Measurements from ENCODE around the gene THOC1. TPM values are rescaled to one million over a fixed set of nuclear protein-coding genes. Genes with fewer than 3 reads are reported as not detected.

The THOC1 gene
- total RNA-seq, 6 experiments from 2014 or later: 11.0 to 16.0 (median 12.6) TPM

DNA sequence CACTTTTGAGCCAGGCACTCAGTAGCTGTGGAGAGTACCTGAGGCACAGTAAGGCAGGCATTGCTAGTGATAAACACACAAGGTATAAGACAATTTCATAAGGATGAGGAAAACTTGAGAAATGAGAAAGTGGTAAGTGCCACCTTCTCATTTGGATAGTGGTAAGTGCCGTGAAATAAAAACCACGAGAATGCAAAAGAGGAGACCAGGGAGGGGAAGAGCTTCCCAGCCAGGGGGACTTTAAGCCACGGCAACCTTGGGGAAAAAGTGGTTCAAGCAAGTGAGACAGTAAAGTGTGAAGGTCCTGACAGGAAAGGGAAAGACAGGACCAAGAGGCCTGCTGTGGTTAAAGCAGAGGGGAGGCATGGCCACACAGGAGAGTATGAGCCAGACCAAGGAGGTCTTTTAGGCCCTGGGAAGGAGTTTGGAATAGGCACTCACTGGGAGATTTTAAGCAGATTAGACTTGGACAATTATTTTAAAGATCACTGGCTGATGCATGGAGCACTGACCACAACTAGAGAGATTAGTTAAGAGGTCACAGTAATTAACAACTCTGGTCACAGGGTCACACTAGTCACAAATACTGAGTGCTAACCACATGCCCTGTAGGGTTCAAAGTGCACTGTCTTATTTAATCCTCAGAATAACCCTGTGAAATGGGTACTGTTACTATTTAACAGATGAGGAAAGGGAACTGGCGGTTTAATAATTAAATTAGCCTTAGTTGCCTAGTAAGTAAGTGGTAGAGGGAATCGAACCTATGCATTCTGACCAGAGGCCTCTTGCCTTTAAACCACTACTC, 50.1 kb downstream of the THOC1 start:
- Histone ChIP-seq H3K4me3 (no peak overlapping the region), H3K4me1 (no peaks in the 10 kb centered on the region), H3K27ac (no peak overlapping the region), H3K9me3 (no peaks in the 10 kb centered on the region), H3K36me3 (peaks cover 0 to 40% (median 15%) of the 10 kb centered on the region in 4 donors), H3K27me3 (no peaks in the 10 kb centered on the region)
- peak in 2 of 4 donors; percentile 46 to 64 for ATAC-seq
- intact Hi-C loops (cut with DNase I): no loop called here
- TF ChIP-seq, protein P1, sequence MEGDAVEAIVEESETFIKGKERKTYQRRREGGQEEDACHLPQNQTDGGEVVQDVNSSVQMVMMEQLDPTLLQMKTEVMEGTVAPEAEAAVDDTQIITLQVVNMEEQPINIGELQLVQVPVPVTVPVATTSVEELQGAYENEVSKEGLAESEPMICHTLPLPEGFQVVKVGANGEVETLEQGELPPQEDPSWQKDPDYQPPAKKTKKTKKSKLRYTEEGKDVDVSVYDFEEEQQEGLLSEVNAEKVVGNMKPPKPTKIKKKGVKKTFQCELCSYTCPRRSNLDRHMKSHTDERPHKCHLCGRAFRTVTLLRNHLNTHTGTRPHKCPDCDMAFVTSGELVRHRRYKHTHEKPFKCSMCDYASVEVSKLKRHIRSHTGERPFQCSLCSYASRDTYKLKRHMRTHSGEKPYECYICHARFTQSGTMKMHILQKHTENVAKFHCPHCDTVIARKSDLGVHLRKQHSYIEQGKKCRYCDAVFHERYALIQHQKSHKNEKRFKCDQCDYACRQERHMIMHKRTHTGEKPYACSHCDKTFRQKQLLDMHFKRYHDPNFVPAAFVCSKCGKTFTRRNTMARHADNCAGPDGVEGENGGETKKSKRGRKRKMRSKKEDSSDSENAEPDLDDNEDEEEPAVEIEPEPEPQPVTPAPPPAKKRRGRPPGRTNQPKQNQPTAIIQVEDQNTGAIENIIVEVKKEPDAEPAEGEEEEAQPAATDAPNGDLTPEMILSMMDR (IDR thresholded peaks at IDR 0.05): no peak
- TF ChIP-seq POLR2A (IDR thresholded peaks at IDR 0.05): no peak
- DNase-seq: no peak
- 82% methylated on average over 5 of the region's 5 CpGs for WGBS (ENCODE audit: insufficient coverage, low coverage, low lambda C conversion rate, missing lambda C conversion rate)

DNA sequence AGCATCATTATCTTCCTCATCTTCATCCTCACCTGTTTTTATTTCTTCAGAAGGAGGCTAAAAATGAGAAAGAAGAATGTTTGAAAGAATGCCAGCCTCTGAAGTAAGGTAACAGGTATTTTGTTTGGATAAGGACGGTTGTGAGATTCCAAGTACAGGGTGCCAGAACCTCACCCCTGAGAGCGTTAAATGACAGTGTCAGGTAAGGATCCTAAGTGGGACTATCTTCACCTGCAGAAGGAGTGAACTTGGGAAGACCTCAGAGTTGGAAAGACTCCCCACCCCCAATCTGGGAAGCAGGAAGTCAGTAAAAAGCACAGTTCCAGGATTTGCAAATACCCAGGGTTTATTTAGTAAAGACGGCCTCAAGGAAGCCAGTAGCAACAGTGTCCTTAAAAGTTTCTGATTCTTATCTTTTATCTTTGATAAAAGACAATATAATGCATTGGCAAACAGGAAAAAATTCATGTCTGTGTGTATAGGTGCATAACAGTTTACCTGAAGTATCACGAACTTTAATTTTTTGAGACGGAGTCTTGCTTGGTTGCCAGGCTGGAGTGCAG, 52.3 kb downstream of the THOC1 start:
- Histone ChIP-seq H3K9me3 (no peaks in the 10 kb centered on the region), H3K4me3 (no peak overlapping the region), H3K27me3 (no peaks in the 10 kb centered on the region), H3K27ac (no peak overlapping the region), H3K36me3 (peaks cover 0 to 50% (median 22%) of the 10 kb centered on the region in 4 donors), H3K4me1 (peaks cover 0 to under 1% (median 0%) of the 10 kb centered on the region in 4 donors)
- TF ChIP-seq POLR2A (IDR thresholded peaks at IDR 0.05): no peak
- TF ChIP-seq, protein P1 (IDR thresholded peaks at IDR 0.05): no peak
- intact Hi-C loops (cut with DNase I): no loop called here
- DNase-seq (no peak), ATAC-seq (no peak)
- WGBS (ENCODE audit: insufficient coverage, low coverage, low lambda C conversion rate, missing lambda C conversion rate): 66% methylated on average over 5 of the region's 5 CpGs

DNA sequence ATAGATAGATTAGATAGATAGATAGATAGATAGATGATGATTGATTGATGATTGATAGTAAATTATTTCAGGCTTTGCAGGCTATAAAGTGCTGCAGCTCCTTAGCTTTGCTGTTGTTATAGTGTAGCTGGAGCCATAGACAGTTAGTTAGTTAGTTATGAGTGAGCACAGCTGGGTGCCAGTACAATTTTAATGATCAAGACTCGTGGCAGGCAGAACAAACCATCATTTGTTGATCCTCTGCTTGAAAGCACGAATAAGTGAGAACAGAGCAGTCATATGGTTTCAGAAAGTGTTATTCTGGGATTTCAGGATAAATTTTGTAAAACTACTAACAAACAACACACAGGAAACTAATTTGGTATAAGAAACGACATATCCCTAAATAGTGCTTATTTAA, 53.9 kb downstream of the THOC1 start:
- H3K27me3 ChIP-seq: no peaks in the 10 kb centered on the region
- no peak overlapping the region for H3K4me3 ChIP-seq
- ATAC-seq: no peak
- H3K4me1 ChIP-seq: peaks cover 0 to 10% (median 4%) of the 10 kb centered on the region in 4 donors
- intact Hi-C loops (cut with DNase I): no loop called here
- TF ChIP-seq, protein P1 (IDR thresholded peaks at IDR 0.05): no peak
- no peak for TF ChIP-seq POLR2A (IDR thresholded peaks at IDR 0.05)
- peaks cover 0 to 50% (median 22%) of the 10 kb centered on the region in 4 donors for H3K36me3 ChIP-seq
- no peak for DNase-seq
- 78% methylated on average over 3 of the region's 3 CpGs for WGBS (ENCODE audit: insufficient coverage, low coverage, low lambda C conversion rate, missing lambda C conversion rate)
- no peaks in the 10 kb centered on the region for H3K9me3 ChIP-seq
- no peak overlapping the region for H3K27ac ChIP-seq

DNA sequence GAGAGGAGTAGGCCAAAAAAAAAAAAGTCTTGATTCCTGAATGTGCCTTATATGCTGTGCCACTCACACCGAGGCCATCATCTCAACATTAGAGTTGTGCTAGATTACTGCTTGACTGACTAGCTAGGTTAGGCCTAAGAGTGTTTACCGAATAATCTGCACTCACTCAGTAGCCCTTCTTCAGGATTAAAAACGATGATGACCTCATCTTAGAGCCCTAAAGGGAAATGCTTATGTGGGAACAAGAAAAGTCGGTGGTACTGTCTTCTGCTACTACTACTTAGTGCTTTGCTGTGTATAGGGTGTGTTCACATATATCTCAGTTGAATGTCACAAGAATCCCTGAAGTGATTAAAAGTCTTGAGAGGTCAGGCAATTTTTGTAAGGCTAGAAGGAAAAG, 54.3 kb downstream of the THOC1 start:
- peaks cover 0 to 10% (median 4%) of the 10 kb centered on the region in 4 donors for H3K4me1 ChIP-seq
- no peak overlapping the region for H3K4me3 ChIP-seq
- no peak for DNase-seq
- intact Hi-C loops (cut with DNase I): no loop called here
- WGBS (ENCODE audit: insufficient coverage, low coverage, low lambda C conversion rate, missing lambda C conversion rate): 94% methylated on average over 4 of the region's 4 CpGs
- TF ChIP-seq, protein P1 (IDR thresholded peaks at IDR 0.05): no peak
- TF ChIP-seq POLR2A (IDR thresholded peaks at IDR 0.05): no peak
- no peaks in the 10 kb centered on the region for H3K9me3 ChIP-seq
- no peak for ATAC-seq
- H3K36me3 ChIP-seq: peaks cover 0 to 47% (median 21%) of the 10 kb centered on the region in 4 donors
- no peaks in the 10 kb centered on the region for H3K27me3 ChIP-seq
- H3K27ac ChIP-seq: no peak overlapping the region

Measured in right lobe of liver (tissue), 6 donors.